Prostate gland (tissue), 2 donors: ENCODE results near the gene HIGD1A.

Experiments used
- CTCF ChIP-seq, 4 experiments: fragments of 200-600 bp in 2 of 4; fragments of 450-650 bp in 2 of 4; sonication (generic) in 2 of 4; IDR thresholded peaks; 1 replicate in 3 of 4; 2 replicates in 1 of 4; pipeline ENCODE4 v1.5.1; 2016 to 2019; ENCODE audit warnings: antibody characterized with exemption in 4 of 4, mild to moderate bottlenecking in 2 of 4, moderate library complexity in 2 of 4
- POLR2A ChIP-seq: fragments of 450-650 bp; IDR thresholded peaks from one replicate; pipeline ENCODE4 v1.6.1; 2016; ENCODE audit warnings: antibody characterized with exemption, mild to moderate bottlenecking
- POLR2AphosphoS5 ChIP-seq: sonication (generic); formaldehyde crosslinking; IDR thresholded peaks from one replicate; pipeline ENCODE4 v1.6.1; 2017; ENCODE audit warnings: antibody characterized with exemption

GRCh38 chr3:42823351-42823750 lies 19.1 kb upstream of the HIGD1A start:
- TF ChIP-seq CTCF (IDR thresholded peaks at IDR 0.05) = no peak
- TF ChIP-seq POLR2A = no peak
- TF ChIP-seq POLR2AphosphoS5 = peak; percentile 45
